OCI-M2 (cell line): ENCODE data around the gene CLN6.
"Not testable (repeated sequence)": the region's sequence is repeated elsewhere in the genome, so short reads cannot be mapped to it uniquely, and the experiment has no call there.

ENCODE experiments used
- DNase-seq: peaks from one replicate; lab custom pipeline; 2025; ENCODE audit not compliant: unreplicated experiment; lab: John Stamatoyannopoulos, UW

The CLN6 gene

GRCh38 chr15:68224108-68224507, 5.4 kb downstream of the CLN6 start:
- no peak for DNase-seq

- DNase-seq, result no peak
Observed at GRCh38 chr15:68223171-68223570, 6.4 kb downstream of the CLN6 start.

- not testable (repeated sequence) for DNase-seq
Observed at GRCh38 chr15:68222432-68222743, 7.1 kb downstream of the CLN6 start.

- not testable (repeated sequence) for DNase-seq
Observed at GRCh38 chr15:68221530-68222431, 7.7 kb downstream of the CLN6 start.

GRCh38 chr15:68220967-68221366, 8.6 kb downstream of the CLN6 start:
- no peak for DNase-seq

- no peak for DNase-seq
Observed at GRCh38 chr15:68220489-68220888, 9.0 kb downstream of the CLN6 start.

- DNase-seq, result no peak
Observed at GRCh38 chr15:68218847-68219798, 10.4 kb downstream of the CLN6 start.

- no peak for DNase-seq
Observed at GRCh38 chr15:68218331-68218730, 11.2 kb downstream of the CLN6 start.

- no peak for DNase-seq
Observed at GRCh38 chr15:68217341-68217740, 12.2 kb downstream of the CLN6 start.

- no peak for DNase-seq
Observed at GRCh38 chr15:68214838-68215254, 14.7 kb downstream of the CLN6 start.

GRCh38 chr15:68213991-68214837, 15.3 kb downstream of the CLN6 start:
- no peak for DNase-seq

- DNase-seq, result not testable (repeated sequence)
Observed at GRCh38 chr15:68213491-68213845, 16.1 kb downstream of the CLN6 start.

GRCh38 chr15:68211656-68212320, 17.7 kb downstream of the CLN6 start:
- no peak for DNase-seq

GRCh38 chr15:68210821-68211655, 18.5 kb downstream of the CLN6 start:
- DNase-seq, result no peak

- no peak for DNase-seq
Observed at GRCh38 chr15:68210409-68210756, 19.1 kb downstream of the CLN6 start.

- DNase-seq, result no peak
Observed at GRCh38 chr15:68209735-68210408, 19.7 kb downstream of the CLN6 start.

GRCh38 chr15:68209272-68209671, 20.3 kb downstream of the CLN6 start:
- no peak for DNase-seq

GRCh38 chr15:68208636-68209240, 20.8 kb downstream of the CLN6 start:
- no peak for DNase-seq

GRCh38 chr15:68208136-68208535, 21.4 kb downstream of the CLN6 start:
- DNase-seq, result no peak
